Measurements from ENCODE around the gene EPS15. TPM values are rescaled to one million over a fixed set of nuclear protein-coding genes. Genes with fewer than 3 reads are reported as not detected.

Gene EPS15
- total RNA-seq, 1 experiment from 2014 or later: 54.4 TPM

DNA sequence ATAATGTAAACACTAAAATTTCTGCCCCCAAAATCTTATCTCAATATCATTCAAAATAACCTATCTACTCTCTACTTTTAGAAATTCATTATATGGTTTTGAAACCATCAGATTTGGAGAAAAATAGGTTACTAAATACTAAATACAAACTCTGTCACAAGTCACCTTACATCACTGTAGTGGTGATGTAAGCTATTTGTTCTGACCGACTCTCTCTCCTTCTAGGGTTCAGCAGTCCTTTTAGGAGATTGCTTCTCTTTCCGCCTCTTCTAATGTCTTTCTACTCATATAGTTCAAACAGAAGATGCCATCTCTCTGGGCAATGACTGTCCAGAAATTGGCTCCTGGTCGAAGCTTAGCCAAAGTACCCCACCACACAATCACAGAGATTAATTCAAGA is 93.1 kb downstream of the EPS15 start:
- in situ Hi-C loops (cut with HindIII; ENCODE audit: low pct_unique_long_range_greater_than_20kb, low sequenced_read_pairs) (no loop called here), intact Hi-C loops (cut with micrococcal nuclease; ENCODE audit: unreplicated experiment) (no loop called here)
- POLR2A ChIA-PET: no interaction called here
- Histone ChIP-seq H3K27ac (ENCODE audit: low read length) (no peak overlapping the region), H3K9me3 (ENCODE audit: control insufficient read depth, insufficient read depth, low read depth, low read length) (no peaks in the 10 kb centered on the region), H3K36me3 (ENCODE audit: control insufficient read depth, insufficient read depth, low read length) (no peaks in the 10 kb centered on the region), H3K27me3 (ENCODE audit: control insufficient read depth, insufficient read depth, low read length) (no peaks in the 10 kb centered on the region), H3K4me3 (ENCODE audit: low read depth in 2 of 2, low read length in 2 of 2) (no peak overlapping the region), H3K4me1 (ENCODE audit: control insufficient read depth, insufficient read depth, low read length) (0 out of 2 replicates have a peak, but pooled peaks cover 3% of the 10 kb centered on the region)
- CTCF ChIA-PET: interaction anchor here (0.6 kb wide), 1 partner anchor 742 kb away, joined by 7 read pairs; no protein-coding TSS in a partner anchor
- DNase-seq (ENCODE audit: low read depth, low spot score) (no peak), ATAC-seq (no peak)
- TF ChIP-seq SIN3A (IDR thresholded peaks at IDR 0.05; ENCODE audit: borderline replicate concordance, insufficient read depth, low read depth, low read length) (no peak), TCF7L2 (IDR thresholded peaks at IDR 0.05; ENCODE audit: low read depth, low read length) (no peak), POLR2AphosphoS5 (IDR thresholded peaks at IDR 0.05; ENCODE audit: low read depth, low read length) (no peak)
- TF ChIP-seq, protein P1, sequence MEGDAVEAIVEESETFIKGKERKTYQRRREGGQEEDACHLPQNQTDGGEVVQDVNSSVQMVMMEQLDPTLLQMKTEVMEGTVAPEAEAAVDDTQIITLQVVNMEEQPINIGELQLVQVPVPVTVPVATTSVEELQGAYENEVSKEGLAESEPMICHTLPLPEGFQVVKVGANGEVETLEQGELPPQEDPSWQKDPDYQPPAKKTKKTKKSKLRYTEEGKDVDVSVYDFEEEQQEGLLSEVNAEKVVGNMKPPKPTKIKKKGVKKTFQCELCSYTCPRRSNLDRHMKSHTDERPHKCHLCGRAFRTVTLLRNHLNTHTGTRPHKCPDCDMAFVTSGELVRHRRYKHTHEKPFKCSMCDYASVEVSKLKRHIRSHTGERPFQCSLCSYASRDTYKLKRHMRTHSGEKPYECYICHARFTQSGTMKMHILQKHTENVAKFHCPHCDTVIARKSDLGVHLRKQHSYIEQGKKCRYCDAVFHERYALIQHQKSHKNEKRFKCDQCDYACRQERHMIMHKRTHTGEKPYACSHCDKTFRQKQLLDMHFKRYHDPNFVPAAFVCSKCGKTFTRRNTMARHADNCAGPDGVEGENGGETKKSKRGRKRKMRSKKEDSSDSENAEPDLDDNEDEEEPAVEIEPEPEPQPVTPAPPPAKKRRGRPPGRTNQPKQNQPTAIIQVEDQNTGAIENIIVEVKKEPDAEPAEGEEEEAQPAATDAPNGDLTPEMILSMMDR (IDR thresholded peaks at IDR 0.05): no peak
- BruUV-seq (replicated peaks): no TSS peak

DNA sequence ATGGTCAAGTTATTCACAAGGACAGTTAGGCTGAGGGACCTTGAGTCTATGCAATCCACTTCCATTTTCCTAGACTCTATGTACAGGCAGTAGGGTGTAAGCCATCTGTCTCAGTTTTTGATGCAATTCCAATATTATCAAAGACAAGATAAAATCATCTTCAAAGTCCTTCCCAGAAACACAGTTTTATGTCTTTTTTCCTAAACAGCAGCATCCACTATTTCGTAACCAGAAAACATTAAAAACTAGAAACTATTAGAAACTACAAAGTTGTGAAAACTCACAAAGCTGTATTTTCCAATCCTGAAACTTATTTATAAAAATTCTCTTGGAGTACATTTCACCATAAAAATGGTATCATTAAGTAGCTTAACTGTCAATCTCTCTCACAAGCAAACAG is 93.8 kb downstream of the EPS15 start:
- no peaks in the 10 kb centered on the region for H3K27me3 ChIP-seq (ENCODE audit: control insufficient read depth, insufficient read depth, low read length)
- DNase-seq (ENCODE audit: low read depth, low spot score) (no peak), ATAC-seq (no peak)
- CTCF ChIA-PET: interaction anchor here (0.6 kb wide), 1 partner anchor 741 kb away, joined by 7 read pairs; no protein-coding TSS in a partner anchor
- H3K4me1 ChIP-seq (ENCODE audit: control insufficient read depth, insufficient read depth, low read length): 0 out of 2 replicates have a peak, but pooled peaks cover 3% of the 10 kb centered on the region
- in situ Hi-C loops (cut with HindIII; ENCODE audit: low pct_unique_long_range_greater_than_20kb, low sequenced_read_pairs) (no loop called here), intact Hi-C loops (cut with micrococcal nuclease; ENCODE audit: unreplicated experiment) (no loop called here)
- no peaks in the 10 kb centered on the region for H3K9me3 ChIP-seq (ENCODE audit: control insufficient read depth, insufficient read depth, low read depth, low read length)
- H3K27ac ChIP-seq (ENCODE audit: low read length): no peak overlapping the region
- H3K36me3 ChIP-seq (ENCODE audit: control insufficient read depth, insufficient read depth, low read length): no peaks in the 10 kb centered on the region
- POLR2A ChIA-PET: no interaction called here
- TF ChIP-seq TCF7L2 (IDR thresholded peaks at IDR 0.05; ENCODE audit: low read depth, low read length) (no peak), SIN3A (IDR thresholded peaks at IDR 0.05; ENCODE audit: borderline replicate concordance, insufficient read depth, low read depth, low read length) (no peak), POLR2AphosphoS5 (IDR thresholded peaks at IDR 0.05; ENCODE audit: low read depth, low read length) (no peak)
- TF ChIP-seq, protein P1 (IDR thresholded peaks at IDR 0.05): no peak
- TF ChIP-seq, protein P2, sequence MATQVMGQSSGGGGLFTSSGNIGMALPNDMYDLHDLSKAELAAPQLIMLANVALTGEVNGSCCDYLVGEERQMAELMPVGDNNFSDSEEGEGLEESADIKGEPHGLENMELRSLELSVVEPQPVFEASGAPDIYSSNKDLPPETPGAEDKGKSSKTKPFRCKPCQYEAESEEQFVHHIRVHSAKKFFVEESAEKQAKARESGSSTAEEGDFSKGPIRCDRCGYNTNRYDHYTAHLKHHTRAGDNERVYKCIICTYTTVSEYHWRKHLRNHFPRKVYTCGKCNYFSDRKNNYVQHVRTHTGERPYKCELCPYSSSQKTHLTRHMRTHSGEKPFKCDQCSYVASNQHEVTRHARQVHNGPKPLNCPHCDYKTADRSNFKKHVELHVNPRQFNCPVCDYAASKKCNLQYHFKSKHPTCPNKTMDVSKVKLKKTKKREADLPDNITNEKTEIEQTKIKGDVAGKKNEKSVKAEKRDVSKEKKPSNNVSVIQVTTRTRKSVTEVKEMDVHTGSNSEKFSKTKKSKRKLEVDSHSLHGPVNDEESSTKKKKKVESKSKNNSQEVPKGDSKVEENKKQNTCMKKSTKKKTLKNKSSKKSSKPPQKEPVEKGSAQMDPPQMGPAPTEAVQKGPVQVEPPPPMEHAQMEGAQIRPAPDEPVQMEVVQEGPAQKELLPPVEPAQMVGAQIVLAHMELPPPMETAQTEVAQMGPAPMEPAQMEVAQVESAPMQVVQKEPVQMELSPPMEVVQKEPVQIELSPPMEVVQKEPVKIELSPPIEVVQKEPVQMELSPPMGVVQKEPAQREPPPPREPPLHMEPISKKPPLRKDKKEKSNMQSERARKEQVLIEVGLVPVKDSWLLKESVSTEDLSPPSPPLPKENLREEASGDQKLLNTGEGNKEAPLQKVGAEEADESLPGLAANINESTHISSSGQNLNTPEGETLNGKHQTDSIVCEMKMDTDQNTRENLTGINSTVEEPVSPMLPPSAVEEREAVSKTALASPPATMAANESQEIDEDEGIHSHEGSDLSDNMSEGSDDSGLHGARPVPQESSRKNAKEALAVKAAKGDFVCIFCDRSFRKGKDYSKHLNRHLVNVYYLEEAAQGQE (IDR thresholded peaks at IDR 0.05; ENCODE audit: insufficient read depth in 1 of 2, low read depth in 2 of 2, low read length in 1 of 2): no peak
- no TSS peak for BruUV-seq (replicated peaks)
- H3K4me3 ChIP-seq (ENCODE audit: low read depth in 2 of 2, low read length in 2 of 2): no peak overlapping the region

Measured in Panc1 (cell line).